ENCODE results near the gene PLEKHA4. TPM values are rescaled to one million over a fixed set of nuclear protein-coding genes. Genes with fewer than 3 reads are reported as not detected.

The PLEKHA4 gene
- polyA plus RNA-seq, 1 experiment: 7.1 TPM

GRCh38 chr19:48815870-48816501, 52.4 kb downstream of the PLEKHA4 start:
- POLR2A ChIA-PET: interaction anchor here (0.6 to 0.7 kb wide), 2 partner anchors 15 to 31 kb away, joined by 5 to 7 read pairs; no protein-coding TSS in a partner anchor
- H3K4me3 ChIP-seq (ENCODE audit: low read depth, low read length): no peak overlapping the region
- H3K27ac ChIP-seq (ENCODE audit: low read depth, low read length): no peak overlapping the region
- no peaks in the 10 kb centered on the region for H3K9me3 ChIP-seq (ENCODE audit: control insufficient read depth, insufficient read depth, low read length)
- TF ChIP-seq, protein P1, sequence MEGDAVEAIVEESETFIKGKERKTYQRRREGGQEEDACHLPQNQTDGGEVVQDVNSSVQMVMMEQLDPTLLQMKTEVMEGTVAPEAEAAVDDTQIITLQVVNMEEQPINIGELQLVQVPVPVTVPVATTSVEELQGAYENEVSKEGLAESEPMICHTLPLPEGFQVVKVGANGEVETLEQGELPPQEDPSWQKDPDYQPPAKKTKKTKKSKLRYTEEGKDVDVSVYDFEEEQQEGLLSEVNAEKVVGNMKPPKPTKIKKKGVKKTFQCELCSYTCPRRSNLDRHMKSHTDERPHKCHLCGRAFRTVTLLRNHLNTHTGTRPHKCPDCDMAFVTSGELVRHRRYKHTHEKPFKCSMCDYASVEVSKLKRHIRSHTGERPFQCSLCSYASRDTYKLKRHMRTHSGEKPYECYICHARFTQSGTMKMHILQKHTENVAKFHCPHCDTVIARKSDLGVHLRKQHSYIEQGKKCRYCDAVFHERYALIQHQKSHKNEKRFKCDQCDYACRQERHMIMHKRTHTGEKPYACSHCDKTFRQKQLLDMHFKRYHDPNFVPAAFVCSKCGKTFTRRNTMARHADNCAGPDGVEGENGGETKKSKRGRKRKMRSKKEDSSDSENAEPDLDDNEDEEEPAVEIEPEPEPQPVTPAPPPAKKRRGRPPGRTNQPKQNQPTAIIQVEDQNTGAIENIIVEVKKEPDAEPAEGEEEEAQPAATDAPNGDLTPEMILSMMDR (IDR thresholded peaks at IDR 0.05; ENCODE audit: low read depth, low read length): no peak
- no peak for DNase-seq (ENCODE audit: low read depth, low spot score)
- H3K27me3 ChIP-seq (ENCODE audit: control insufficient read depth, insufficient read depth, low read length): no peaks in the 10 kb centered on the region
- CTCF ChIA-PET: interaction anchor here (1.1 to 1.4 kb wide), 3 partner anchors 20 to 155 kb away, joined by 3 to 6 read pairs (median 3); partner anchors contain the start of gene HSD17B14

- TF ChIP-seq, protein P1 (IDR thresholded peaks at IDR 0.05; ENCODE audit: low read depth, low read length): no peak
- Histone ChIP-seq H3K4me3 (ENCODE audit: low read depth, low read length) (no peak overlapping the region), H3K27me3 (ENCODE audit: control insufficient read depth, insufficient read depth, low read length) (no peaks in the 10 kb centered on the region), H3K27ac (ENCODE audit: low read depth, low read length) (no peak overlapping the region), H3K9me3 (ENCODE audit: control insufficient read depth, insufficient read depth, low read length) (no peaks in the 10 kb centered on the region; the same call in 1 of the 2 replicates)
- no peak for DNase-seq (ENCODE audit: low read depth, low spot score)
- ChIA-PET CTCF (interaction anchor here (0.9 kb wide), 1 partner anchor 27 kb away, joined by 3 read pairs; no protein-coding TSS in a partner anchor), POLR2A (no interaction called here)
Measured at GRCh38 chr19:48814895-48815294, 53.5 kb downstream of the PLEKHA4 start.

GRCh38 chr19:48813123-48813913, 55.1 kb downstream of the PLEKHA4 start:
- Histone ChIP-seq H3K27ac (ENCODE audit: low read depth, low read length) (no peak overlapping the region), H3K27me3 (ENCODE audit: control insufficient read depth, insufficient read depth, low read length) (no peaks in the 10 kb centered on the region), H3K4me3 (ENCODE audit: low read depth, low read length) (no peak overlapping the region), H3K9me3 (ENCODE audit: control insufficient read depth, insufficient read depth, low read length) (no peaks in the 10 kb centered on the region; the same call in 1 of the 2 replicates)
- TF ChIP-seq, protein P1 (IDR thresholded peaks at IDR 0.05; ENCODE audit: low read depth, low read length): peak; percentile 24
- ChIA-PET CTCF (interaction anchor here (0.5 to 0.8 kb wide), 2 partner anchors 29 to 31 kb away, joined by 3 to 7 read pairs; no protein-coding TSS in a partner anchor), POLR2A (no interaction called here)
- no peak for DNase-seq (ENCODE audit: low read depth, low spot score)

- ChIA-PET POLR2A (interaction anchor here (0.6 to 1.0 kb wide), 4 partner anchors 13 to 383 kb away, joined by 3 to 7 read pairs (median 3); partner anchors contain the start of genes CA11 and PPP1R15A), CTCF (interaction anchor here (0.7 to 2.1 kb wide), 2 partner anchors 17 kb away, joined by 3 to 8 read pairs; no protein-coding TSS in a partner anchor)
- H3K9me3 ChIP-seq (ENCODE audit: control insufficient read depth, insufficient read depth, low read length): no peaks in the 10 kb centered on the region; the same call in 1 of the 2 replicates
- TF ChIP-seq, protein P1 (IDR thresholded peaks at IDR 0.05; ENCODE audit: low read depth, low read length): no peak
- DNase-seq (ENCODE audit: low read depth, low spot score): no peak
- no peak overlapping the region for H3K27ac ChIP-seq (ENCODE audit: low read depth, low read length)
- peak overlapping the region; percentile 50 for H3K4me3 ChIP-seq (ENCODE audit: low read depth, low read length)
- no peaks in the 10 kb centered on the region for H3K27me3 ChIP-seq (ENCODE audit: control insufficient read depth, insufficient read depth, low read length)
Measured at GRCh38 chr19:48812094-48812929, 56.1 kb downstream of the PLEKHA4 start.
